AG04449 (cell line): Measurements from ENCODE around the gene ACVR2B.

Source experiments
- CTCF ChIA-PET: fragments of 350-600 bp; formaldehyde crosslinking; extraction: SDS; loops from one replicate; lab custom pipeline; 2021; ENCODE audit warnings: antibody characterized with exemption; lab: Yijun Ruan, JAX
- POLR2A ChIA-PET: fragments of 400-600, 350-600 bp; formaldehyde crosslinking; extraction: SDS; loops from one replicate; lab custom pipeline; 2020; ENCODE audit warnings: antibody characterized with exemption, inconsistent platforms; lab: Yijun Ruan, JAX
- DNase-seq: peaks from one replicate; pipeline ENCODE4 v3.0.0-alpha.2; 2010; ENCODE audit warnings: low read depth, low spot score
- H3K4me3 ChIP-seq: 2 replicates; pipeline ENCODE4 v1.5.1; 2011; ENCODE audit warnings: low read depth, mild to moderate bottlenecking, control low read depth, low read length
- CTCF ChIP-seq: IDR thresholded peaks from one replicate; pipeline ENCODE4 v1.5.1; 2011; ENCODE audit warnings: mild to moderate bottlenecking, moderate library complexity, low read length, control low read depth, inconsistent platforms; ENCODE audit not compliant: insufficient read depth; ENCODE audit errors: missing control alignments

Gene ACVR2B

GRCh38 chr3:38488949-38489348 is 35.3 kb downstream of the ACVR2B start:
- TF ChIP-seq CTCF: no peak
- ChIA-PET POLR2A (no interaction called here), CTCF (interaction anchor here (1.0 to 7.9 kb wide), 2 partner anchors 8 to 32 kb away, joined by 5 to 88 read pairs; no protein-coding TSS in a partner anchor)
- no peak for DNase-seq
- no peak overlapping the region for H3K4me3 ChIP-seq

GRCh38 chr3:38489766-38490165 is 36.1 kb downstream of the ACVR2B start:
- ChIA-PET CTCF (interaction anchor here (0.7 to 7.9 kb wide), 4 partner anchors 9 to 226 kb away, joined by 3 to 88 read pairs (median 4); partner anchors contain the start of gene XYLB), POLR2A (no interaction called here)
- DNase-seq: no peak
- TF ChIP-seq CTCF: no peak
- no peak overlapping the region for H3K4me3 ChIP-seq

- no peak overlapping the region for H3K4me3 ChIP-seq
- no peak for DNase-seq
- ChIA-PET CTCF (interaction anchor here (0.7 to 7.9 kb wide), 4 partner anchors 10 to 227 kb away, joined by 3 to 88 read pairs (median 4); partner anchors contain the start of gene XYLB), POLR2A (no interaction called here)
- no peak for TF ChIP-seq CTCF
These were observed 36.8 kb downstream of the ACVR2B start for GRCh38 chr3:38490281-38491030.

- TF ChIP-seq CTCF: no peak
- POLR2A ChIA-PET: no interaction called here
- no peak overlapping the region for H3K4me3 ChIP-seq
- CTCF ChIA-PET: interaction anchor here (1.0 to 7.9 kb wide), 2 partner anchors 10 to 156 kb away, joined by 3 to 88 read pairs; no protein-coding TSS in a partner anchor
- DNase-seq: no peak
These were observed 37.5 kb downstream of the ACVR2B start for GRCh38 chr3:38491215-38491614.

- POLR2A ChIA-PET: no interaction called here
- no peak overlapping the region for H3K4me3 ChIP-seq
- CTCF ChIA-PET: interaction anchor here (0.8 to 7.9 kb wide), 6 partner anchors 12 to 507 kb away, joined by 3 to 88 read pairs (median 6); partner anchors contain the start of gene XYLB
- no peak for TF ChIP-seq CTCF
- no peak for DNase-seq
These were observed 39.3 kb downstream of the ACVR2B start for GRCh38 chr3:38493031-38493430.
